Measurements from ENCODE around the gene RAB39B. TPM values are rescaled to one million over a fixed set of nuclear protein-coding genes. Genes with fewer than 3 reads are reported as not detected.
A peak's percentile ranks its signal among the peaks of the same experiment; 100 is the strongest.
"Not testable (repeated sequence)": the region's sequence is repeated elsewhere in the genome, so short reads cannot be mapped to it uniquely, and the experiment has no call there.

Gene RAB39B
- total RNA-seq, 3 donors from 2014 or later (not counting 1 experiment from before 2014, with no cell fraction given), result 4.7 to 6.6 (median 6.3) TPM

DNA sequence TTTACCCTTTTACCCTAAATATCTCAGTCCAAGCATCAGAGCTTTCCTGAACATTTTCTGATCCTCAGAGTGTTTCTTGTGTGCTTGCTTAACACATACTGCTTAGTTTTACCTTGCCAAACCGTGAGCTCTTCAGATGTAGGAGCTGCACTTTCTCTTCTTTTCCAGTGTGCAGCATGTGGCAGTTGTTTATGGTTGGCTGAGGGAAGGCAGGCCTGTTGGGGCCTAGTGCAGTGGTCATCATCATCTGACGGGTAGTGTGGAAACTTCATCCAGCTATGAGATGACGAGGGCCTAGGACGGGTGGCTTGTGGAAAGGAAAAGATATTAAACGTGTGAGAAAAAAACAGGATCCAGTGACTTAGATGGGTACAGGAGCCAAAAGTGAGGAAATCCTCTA is 26.6 kb downstream of the RAB39B start:
- DNase-seq (no peak), ATAC-seq (no peak)
- Histone ChIP-seq H3K9me3 (ENCODE audit: control insufficient read depth, insufficient read depth, low read length) (no peaks in the 10 kb centered on the region), H3K27ac (ENCODE audit: low read length) (no peak overlapping the region), H3K36me3 (ENCODE audit: control insufficient read depth, insufficient read depth, low read length) (peaks cover 21% of the 10 kb centered on the region), H3K27me3 (ENCODE audit: control insufficient read depth, insufficient read depth, low read length) (no peaks in the 10 kb centered on the region), H3K4me1 (ENCODE audit: control insufficient read depth, insufficient read depth, low read length) (no peaks in the 10 kb centered on the region), H3K4me3 (ENCODE audit: low read length) (no peak overlapping the region)
- Mint-ChIP-seq H3K27me3 (ENCODE audit: low read depth in 2 of 2) (no peaks in the 10 kb centered on the region), H3K9me3 (no peaks in the 10 kb centered on the region), H3K4me1 (peaks cover 0 to 9% of the 10 kb centered on the region in 2 donors), H3K4me3 (no peak overlapping the region), H3K36me3 (peaks cover 6% of the 10 kb centered on the region), H3K27ac (peak overlapping the region in 1 of 2 donors; percentile 37)
- TF ChIP-seq, protein P1, sequence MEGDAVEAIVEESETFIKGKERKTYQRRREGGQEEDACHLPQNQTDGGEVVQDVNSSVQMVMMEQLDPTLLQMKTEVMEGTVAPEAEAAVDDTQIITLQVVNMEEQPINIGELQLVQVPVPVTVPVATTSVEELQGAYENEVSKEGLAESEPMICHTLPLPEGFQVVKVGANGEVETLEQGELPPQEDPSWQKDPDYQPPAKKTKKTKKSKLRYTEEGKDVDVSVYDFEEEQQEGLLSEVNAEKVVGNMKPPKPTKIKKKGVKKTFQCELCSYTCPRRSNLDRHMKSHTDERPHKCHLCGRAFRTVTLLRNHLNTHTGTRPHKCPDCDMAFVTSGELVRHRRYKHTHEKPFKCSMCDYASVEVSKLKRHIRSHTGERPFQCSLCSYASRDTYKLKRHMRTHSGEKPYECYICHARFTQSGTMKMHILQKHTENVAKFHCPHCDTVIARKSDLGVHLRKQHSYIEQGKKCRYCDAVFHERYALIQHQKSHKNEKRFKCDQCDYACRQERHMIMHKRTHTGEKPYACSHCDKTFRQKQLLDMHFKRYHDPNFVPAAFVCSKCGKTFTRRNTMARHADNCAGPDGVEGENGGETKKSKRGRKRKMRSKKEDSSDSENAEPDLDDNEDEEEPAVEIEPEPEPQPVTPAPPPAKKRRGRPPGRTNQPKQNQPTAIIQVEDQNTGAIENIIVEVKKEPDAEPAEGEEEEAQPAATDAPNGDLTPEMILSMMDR (IDR thresholded peaks at IDR 0.05), result no peak
- intact Hi-C loops (cut with micrococcal nuclease), result no loop called here
- WGBS (ENCODE audit: insufficient coverage), result 100% methylated on average over 5 of the region's 5 CpGs

DNA sequence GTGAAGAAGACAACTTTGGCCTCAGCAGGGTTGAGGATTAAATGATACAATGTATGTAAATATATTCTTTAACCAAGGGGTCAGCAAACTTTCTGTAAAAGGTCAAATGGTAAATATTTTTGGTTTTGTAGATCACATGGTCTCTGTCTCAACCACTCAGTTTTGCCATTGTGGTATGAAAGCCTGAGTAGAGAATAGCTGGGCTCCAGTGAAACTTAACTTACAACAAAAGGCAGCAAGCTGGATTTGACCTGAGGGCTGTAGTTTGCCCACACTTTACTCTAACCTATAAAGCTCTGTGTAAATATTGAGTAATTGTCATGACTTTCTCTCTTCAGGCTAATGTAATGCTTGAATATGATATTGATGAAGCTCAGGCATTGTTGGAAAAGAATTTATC is 28.4 kb downstream of the RAB39B start:
- H3K9me3 ChIP-seq (ENCODE audit: control insufficient read depth, insufficient read depth, low read length), result no peaks in the 10 kb centered on the region
- ATAC-seq (no peak), DNase-seq (no peak)
- H3K9me3 Mint-ChIP-seq, result no peaks in the 10 kb centered on the region
- H3K4me3 ChIP-seq (ENCODE audit: low read length), result no peak overlapping the region
- H3K4me1 Mint-ChIP-seq, result peaks cover 5 to 14% of the 10 kb centered on the region in 2 donors
- peaks cover 23% of the 10 kb centered on the region for H3K36me3 ChIP-seq (ENCODE audit: control insufficient read depth, insufficient read depth, low read length)
- TF ChIP-seq, protein P1 (IDR thresholded peaks at IDR 0.05), result no peak
- peaks cover 6% of the 10 kb centered on the region for H3K36me3 Mint-ChIP-seq
- no peaks in the 10 kb centered on the region for H3K27me3 ChIP-seq (ENCODE audit: control insufficient read depth, insufficient read depth, low read length)
- no peak overlapping the region for H3K27ac ChIP-seq (ENCODE audit: low read length)
- H3K4me1 ChIP-seq (ENCODE audit: control insufficient read depth, insufficient read depth, low read length), result no peaks in the 10 kb centered on the region
- intact Hi-C loops (cut with micrococcal nuclease), result no loop called here
- H3K27ac Mint-ChIP-seq, result no peak overlapping the region
- no peaks in the 10 kb centered on the region for H3K27me3 Mint-ChIP-seq (ENCODE audit: low read depth in 2 of 2)
- H3K4me3 Mint-ChIP-seq, result no peak overlapping the region

DNA sequence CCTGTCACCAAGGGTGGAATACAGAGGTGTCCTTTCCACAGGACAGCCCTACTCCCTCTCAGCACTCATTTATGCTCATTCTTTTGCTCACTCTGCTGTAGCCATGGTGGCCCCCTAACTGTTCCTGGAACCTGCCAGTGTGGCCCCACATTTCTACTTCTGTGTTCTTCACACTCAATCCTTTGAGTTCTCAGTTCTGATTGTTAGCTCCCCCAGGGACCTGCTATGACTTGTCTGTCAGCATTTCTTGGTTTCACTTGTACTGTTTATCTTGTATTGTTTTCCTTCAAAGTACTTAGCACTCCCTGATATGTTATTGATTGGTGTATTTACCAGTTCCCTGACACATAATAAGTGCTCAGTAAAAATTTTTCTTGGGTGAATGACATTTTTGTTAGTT is 33.1 kb downstream of the RAB39B start:
- Mint-ChIP-seq H3K4me3 (no peak overlapping the region), H3K9me3 (no peaks in the 10 kb centered on the region), H3K27ac (peak overlapping the region in 1 of 2 donors; percentile 57), H3K4me1 (peaks cover 5 to 16% of the 10 kb centered on the region in 2 donors), H3K36me3 (no peaks in the 10 kb centered on the region), H3K27me3 (ENCODE audit: low read depth in 2 of 2) (no peaks in the 10 kb centered on the region)
- H3K4me1 ChIP-seq (ENCODE audit: control insufficient read depth, insufficient read depth, low read length), result no peaks in the 10 kb centered on the region
- TF ChIP-seq, protein P1 (IDR thresholded peaks at IDR 0.05), result no peak
- no peaks in the 10 kb centered on the region for H3K27me3 ChIP-seq (ENCODE audit: control insufficient read depth, insufficient read depth, low read length)
- no peak overlapping the region for H3K4me3 ChIP-seq (ENCODE audit: low read length)
- no peaks in the 10 kb centered on the region for H3K9me3 ChIP-seq (ENCODE audit: control insufficient read depth, insufficient read depth, low read length)
- DNase-seq, result no peak
- H3K36me3 ChIP-seq (ENCODE audit: control insufficient read depth, insufficient read depth, low read length), result peaks cover 30% of the 10 kb centered on the region
- no peak overlapping the region for H3K27ac ChIP-seq (ENCODE audit: low read length)
- no peak for ATAC-seq
- intact Hi-C loops (cut with micrococcal nuclease), result no loop called here

DNA sequence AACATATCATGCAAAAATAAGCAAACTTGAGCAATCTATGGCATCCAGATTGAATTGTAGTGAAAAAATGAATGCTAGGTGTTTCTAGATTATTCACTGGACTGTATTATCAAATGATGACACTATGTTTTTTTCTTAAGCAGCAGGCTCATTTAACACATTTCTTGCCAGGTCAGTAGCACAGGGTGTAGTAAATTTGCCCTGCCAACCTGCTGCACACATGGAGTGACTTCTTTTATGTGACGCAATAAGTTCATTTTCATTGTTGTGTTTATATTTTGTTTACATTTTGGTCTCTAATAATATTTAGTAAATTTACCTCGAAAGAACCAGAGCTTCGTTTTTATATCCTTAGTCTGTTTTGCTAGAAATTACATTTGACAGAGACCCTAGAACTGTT is 38.5 kb downstream of the RAB39B start:
- intact Hi-C loops (cut with micrococcal nuclease), result no loop called here
- Mint-ChIP-seq H3K9me3 (no peaks in the 10 kb centered on the region), H3K36me3 (no peaks in the 10 kb centered on the region)

DNA sequence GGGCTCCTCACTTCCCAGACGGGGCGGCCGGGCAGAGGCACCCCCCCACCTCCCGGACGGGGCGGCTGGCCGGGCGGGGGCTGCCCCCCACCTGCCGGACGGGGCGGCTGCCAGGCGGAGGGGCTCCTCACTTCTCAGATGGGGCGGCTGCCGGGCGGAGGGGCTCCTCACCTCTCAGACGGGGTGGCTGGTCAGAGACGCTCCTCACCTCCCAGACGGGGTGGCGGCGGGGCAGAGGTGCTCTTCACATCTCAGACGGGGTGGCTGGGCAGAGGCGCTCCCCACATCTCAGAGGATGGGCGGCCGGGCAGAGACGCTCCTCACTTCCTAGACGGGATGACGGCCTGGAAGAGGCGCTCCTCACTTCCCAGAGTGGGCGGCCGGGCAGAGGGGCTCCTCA is 40.5 kb downstream of the RAB39B start:
- H3K27ac Mint-ChIP-seq; H3K27ac ChIP-seq (ENCODE audit: low read length); intact Hi-C loops (cut with micrococcal nuclease); H3K36me3 Mint-ChIP-seq; H3K9me3 ChIP-seq (ENCODE audit: control insufficient read depth, insufficient read depth, low read length); H3K4me3 Mint-ChIP-seq; ATAC-seq; DNase-seq; H3K27me3 Mint-ChIP-seq (ENCODE audit: low read depth in 2 of 2); H3K4me1 ChIP-seq (ENCODE audit: control insufficient read depth, insufficient read depth, low read length); H3K4me3 ChIP-seq (ENCODE audit: low read length); H3K9me3 Mint-ChIP-seq; H3K27me3 ChIP-seq (ENCODE audit: control insufficient read depth, insufficient read depth, low read length): not testable (repeated sequence)
- WGBS (ENCODE audit: insufficient coverage), result 100% methylated on average over 14 of the region's 30 CpGs
- peaks cover 0 to 10% of the 10 kb centered on the region in 2 donors for H3K4me1 Mint-ChIP-seq
- H3K36me3 ChIP-seq (ENCODE audit: control insufficient read depth, insufficient read depth, low read length), result peaks cover 15% of the 10 kb centered on the region

More for the DNA sequence above, 38.5 kb downstream of the RAB39B start:
- no peak overlapping the region for H3K27ac Mint-ChIP-seq
- ATAC-seq (no peak), DNase-seq (no peak)
- H3K4me3 Mint-ChIP-seq, result no peak overlapping the region
- no peaks in the 10 kb centered on the region for H3K9me3 ChIP-seq (ENCODE audit: control insufficient read depth, insufficient read depth, low read length)
- H3K4me1 ChIP-seq (ENCODE audit: control insufficient read depth, insufficient read depth, low read length), result no peaks in the 10 kb centered on the region
- no peak overlapping the region for H3K4me3 ChIP-seq (ENCODE audit: low read length)
- H3K4me1 Mint-ChIP-seq, result peaks cover 0 to 7% of the 10 kb centered on the region in 2 donors
- H3K36me3 ChIP-seq (ENCODE audit: control insufficient read depth, insufficient read depth, low read length), result peaks cover 21% of the 10 kb centered on the region
- no peak overlapping the region for H3K27ac ChIP-seq (ENCODE audit: low read length)
- H3K27me3 Mint-ChIP-seq (ENCODE audit: low read depth in 2 of 2), result no peaks in the 10 kb centered on the region
- TF ChIP-seq, protein P1 (IDR thresholded peaks at IDR 0.05), result no peak
- H3K27me3 ChIP-seq (ENCODE audit: control insufficient read depth, insufficient read depth, low read length), result no peaks in the 10 kb centered on the region
- 80% methylated on average over 2 of the region's 3 CpGs for WGBS (ENCODE audit: insufficient coverage)

Measured in natural killer cell (primary cell).